GM18498 (cell line): Measurements from ENCODE around the gene MYO16.
"Not testable (repeated sequence)": the region's sequence is repeated elsewhere in the genome, so short reads cannot be mapped to it uniquely, and the experiment has no call there.

Experiments
- ATAC-seq: cut with Tn5 transposase; IDR thresholded peaks from one replicate; pipeline ENCODE4 v1.9.1; 2021; ENCODE audit warnings: mild to moderate bottlenecking, moderate library complexity; ENCODE audit not compliant: unreplicated experiment

Gene MYO16

GRCh38 chr13:108734676-108735075, 105.3 kb downstream of the MYO16 start:
- no peak for ATAC-seq

DNA sequence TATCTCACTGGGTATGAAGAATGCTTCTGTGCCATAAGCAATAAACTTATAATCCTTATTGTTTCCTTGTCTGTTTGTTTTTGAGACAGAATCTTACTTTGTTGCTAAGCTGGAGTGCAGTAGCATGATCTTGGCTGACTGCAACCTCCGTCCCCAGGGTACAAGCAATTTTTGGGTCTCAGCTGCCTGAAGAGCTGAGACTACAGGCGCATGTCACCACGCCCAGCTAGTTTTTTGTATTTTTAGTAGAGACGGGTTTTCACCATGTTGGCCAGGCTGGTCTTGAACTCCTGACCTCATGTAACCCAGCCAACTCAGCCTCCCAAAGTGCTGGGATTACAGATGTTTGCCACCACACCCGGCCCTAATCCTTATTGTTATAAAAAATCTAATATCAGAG, 112.5 kb downstream of the MYO16 start:
- ATAC-seq, result no peak

DNA sequence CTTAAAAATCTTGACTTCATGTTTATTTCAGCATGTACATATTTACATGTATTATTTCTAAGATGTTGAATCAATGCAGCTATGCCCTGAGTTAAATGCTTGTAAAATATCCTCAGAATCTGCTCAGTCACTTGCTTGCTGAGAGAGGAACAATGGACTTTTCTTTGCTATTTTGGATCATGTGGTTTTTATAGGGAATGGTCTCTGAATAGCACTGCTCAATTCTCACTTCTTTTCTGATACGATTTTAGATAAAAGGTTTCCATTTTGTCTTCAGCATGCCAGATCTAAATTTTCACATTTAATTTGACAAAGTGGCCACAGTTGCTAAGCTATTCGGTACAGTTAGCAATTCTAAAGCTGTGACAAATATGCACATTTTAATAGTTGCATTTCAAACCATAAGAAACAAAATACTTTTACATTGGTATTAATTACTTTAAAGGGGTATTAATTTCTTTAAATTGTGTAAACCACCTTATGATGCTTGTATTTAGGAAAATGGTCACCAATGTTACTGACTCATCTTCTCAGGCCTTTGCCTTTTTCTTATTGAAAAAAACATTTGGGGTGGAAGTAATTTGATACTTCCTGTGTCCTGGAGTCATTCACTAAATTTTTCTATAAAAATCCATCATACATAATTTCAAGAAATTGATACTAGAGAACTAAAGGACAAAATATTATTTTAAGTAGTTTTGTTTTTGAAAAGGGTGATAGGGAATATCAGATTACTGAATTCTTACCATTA, 113.5 kb downstream of the MYO16 start:
- no peak for ATAC-seq

GRCh38 chr13:108743522-108743921, 114.1 kb downstream of the MYO16 start:
- no peak for ATAC-seq

DNA sequence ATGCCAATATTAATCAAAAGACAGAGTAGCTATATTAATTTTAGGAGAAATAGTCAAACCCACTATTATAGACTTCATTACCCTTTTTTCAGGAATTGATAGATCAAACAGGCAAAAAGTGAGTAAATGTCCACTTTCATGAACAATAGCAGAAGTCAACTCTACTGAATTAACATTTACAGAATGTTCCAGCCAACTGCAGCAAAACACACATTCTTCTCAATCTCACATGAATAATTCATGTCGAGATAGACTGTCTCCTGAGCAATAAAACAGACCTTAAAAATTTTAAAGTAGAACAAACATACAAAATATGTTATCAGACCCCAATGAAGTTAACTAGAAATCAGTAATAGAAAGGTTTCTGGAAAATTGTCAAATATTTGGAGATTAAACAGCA, 118.4 kb downstream of the MYO16 start:
- ATAC-seq, result no peak

DNA sequence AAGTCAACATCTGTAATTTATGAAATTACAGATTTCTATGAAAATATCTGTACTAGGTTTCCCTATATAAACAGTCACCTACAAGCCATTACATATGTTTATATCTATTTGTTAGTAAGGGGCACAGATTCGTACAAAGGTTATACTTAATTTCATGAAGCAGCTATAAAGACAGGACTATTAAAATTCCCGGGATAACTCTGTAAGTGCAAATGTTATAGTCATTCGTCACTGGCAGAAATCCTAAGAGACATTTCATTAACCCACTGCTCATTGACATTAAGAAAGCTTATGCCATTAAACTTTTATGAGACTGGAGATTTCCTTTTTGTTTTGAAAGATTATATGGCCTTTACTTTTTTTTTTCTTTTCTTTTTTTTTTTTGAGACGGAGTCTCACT, 122.9 kb downstream of the MYO16 start:
- ATAC-seq, result no peak

DNA sequence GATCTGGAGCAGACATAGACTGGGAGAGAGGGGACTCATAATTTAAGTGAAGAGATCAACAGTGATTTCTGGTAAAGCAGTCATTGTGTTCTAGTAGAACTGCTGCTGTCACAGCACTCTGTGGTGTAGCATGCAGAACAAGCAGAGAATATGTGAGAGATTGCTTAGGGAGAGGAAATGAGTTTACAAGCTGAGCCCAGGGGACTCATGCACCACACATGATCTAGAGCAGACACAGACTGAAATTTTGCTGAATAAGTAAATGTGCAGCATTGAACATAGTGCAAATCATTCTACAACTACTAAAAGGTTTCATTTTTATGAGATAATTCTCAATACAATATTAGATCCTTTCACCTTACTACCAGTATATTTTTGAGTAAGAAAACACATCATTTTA, 125.7 kb downstream of the MYO16 start:
- no peak for ATAC-seq

GRCh38 chr13:108760129-108760528, 130.7 kb downstream of the MYO16 start:
- ATAC-seq, result no peak

- no peak for ATAC-seq
These were observed 131.1 kb downstream of the MYO16 start for GRCh38 chr13:108760541-108760940.

- ATAC-seq, result no peak
These were observed 138.6 kb downstream of the MYO16 start for GRCh38 chr13:108768035-108768434.

GRCh38 chr13:108769213-108770070, 140.0 kb downstream of the MYO16 start:
- no peak for ATAC-seq

- no peak for ATAC-seq
These were observed 146.2 kb downstream of the MYO16 start for GRCh38 chr13:108775597-108775996.

GRCh38 chr13:108776650-108777049, 147.2 kb downstream of the MYO16 start:
- ATAC-seq, result no peak

GRCh38 chr13:108777421-108778420, 148.3 kb downstream of the MYO16 start:
- no peak for ATAC-seq

GRCh38 chr13:108779308-108779707, 149.9 kb downstream of the MYO16 start:
- no peak for ATAC-seq

DNA sequence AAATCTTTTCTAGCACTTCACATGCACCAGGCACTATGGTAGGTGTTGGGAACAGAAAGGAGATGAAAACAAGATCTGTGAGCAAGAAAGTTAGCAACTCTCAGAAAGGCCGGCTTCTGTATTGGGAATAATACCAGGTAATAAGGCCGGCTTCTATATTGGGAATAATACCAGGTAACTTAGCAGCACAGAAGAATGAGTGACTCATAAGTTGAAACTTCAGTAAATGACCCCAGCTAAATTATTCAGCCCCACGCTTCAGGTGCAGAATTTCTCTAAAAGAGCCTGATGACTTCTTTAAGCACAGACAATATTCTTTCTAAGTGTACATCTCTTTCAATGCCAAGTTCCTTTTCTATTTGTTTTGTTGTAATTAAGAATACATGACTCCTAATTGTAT, 151.3 kb downstream of the MYO16 start:
- ATAC-seq, result no peak

- no peak for ATAC-seq
These were observed 151.9 kb downstream of the MYO16 start for GRCh38 chr13:108781312-108781711.

DNA sequence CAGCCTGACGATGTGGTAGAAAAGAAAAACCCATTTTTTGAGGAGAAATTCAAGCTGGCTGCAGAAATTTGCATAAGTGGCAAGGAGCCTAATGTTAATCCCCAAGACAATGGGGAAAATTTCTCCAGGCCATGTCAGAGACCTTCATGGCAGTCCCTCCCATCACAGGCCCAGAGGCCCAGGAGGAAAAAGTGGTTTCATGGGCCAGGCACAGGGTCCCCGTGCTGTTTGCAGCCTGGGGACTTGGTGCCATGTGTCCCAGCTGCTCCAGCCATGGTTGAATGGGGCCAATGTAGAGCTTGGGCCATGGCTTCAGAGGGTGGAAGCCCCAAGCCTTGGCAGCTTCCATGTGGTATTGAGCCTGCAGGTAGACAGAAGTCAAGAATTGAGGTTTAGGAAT, 153.1 kb downstream of the MYO16 start:
- ATAC-seq, result not testable (repeated sequence)

DNA sequence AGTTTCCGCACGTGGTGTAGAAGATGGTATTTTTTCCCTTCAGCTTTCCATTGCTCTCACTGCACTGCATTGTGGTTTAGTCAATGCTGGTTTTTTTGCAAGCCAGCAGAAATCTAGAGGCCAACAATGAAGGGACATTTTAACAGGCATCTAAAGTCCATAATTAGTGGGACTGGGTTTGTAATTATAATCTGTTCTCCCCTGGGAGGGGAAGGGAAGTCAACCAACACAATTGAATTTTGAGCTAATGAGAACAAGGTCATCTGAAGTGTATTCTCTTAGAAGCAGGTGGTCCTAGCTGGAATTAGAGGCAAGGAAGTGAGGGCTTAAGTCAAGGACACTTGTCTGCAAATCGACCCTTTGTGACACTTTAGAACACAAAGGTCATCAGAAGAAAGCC, 156.4 kb downstream of the MYO16 start:
- no peak for ATAC-seq

DNA sequence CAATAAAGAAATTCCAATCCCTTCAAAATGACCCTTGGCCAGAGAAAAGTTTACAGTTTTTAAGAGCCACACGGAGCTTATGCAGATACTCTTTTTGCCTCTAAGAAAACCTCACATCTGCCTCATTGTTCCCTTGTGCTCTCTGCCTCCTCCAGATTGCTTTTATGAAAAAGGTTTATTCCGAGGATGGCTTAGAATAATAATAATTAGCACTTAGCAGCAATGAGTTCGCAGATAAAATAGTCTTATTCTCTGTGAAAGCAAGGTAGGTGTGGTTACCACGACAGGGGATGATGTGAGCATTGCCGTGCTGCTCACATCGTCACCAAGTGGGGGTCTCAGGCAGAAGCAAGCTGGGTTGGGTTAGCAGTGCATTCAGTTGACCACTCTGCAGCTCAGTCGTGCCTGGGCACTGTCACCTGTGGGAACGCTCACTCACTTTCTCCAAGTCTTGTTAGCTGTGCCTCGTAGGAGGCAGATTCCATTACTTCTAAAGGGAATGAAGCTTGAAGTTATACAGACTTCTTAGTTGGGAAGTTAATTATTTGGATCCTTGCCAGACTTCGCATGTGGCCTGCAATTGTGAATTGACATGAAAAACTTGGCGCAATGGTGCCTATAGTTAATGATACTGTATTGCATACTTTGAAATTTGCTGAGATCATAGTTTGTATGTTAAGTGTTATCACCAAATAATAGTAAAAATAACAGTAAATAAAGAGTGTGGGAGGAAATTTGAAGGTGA, 157.2 kb downstream of the MYO16 start:
- no peak for ATAC-seq
